Colonic mucosa (tissue), 4 donors: ENCODE results near the gene LRRTM4. TPM values are rescaled to one million over a fixed set of nuclear protein-coding genes. Genes with fewer than 3 reads are reported as not detected.
"Not testable (repeated sequence)": the region's sequence is repeated elsewhere in the genome, so short reads cannot be mapped to it uniquely, and the experiment has no call there.

ENCODE experiments used
- DNase-seq: peaks from one replicate; pipeline ENCODE4 v3.0.0-alpha.2; 2020
- H3K27ac ChIP-seq: fragments of 200-600 bp; one replicate; pipeline ENCODE4 v1.8.0; 2021
- H3K27me3 ChIP-seq: fragments of 200-600 bp; one replicate; pipeline ENCODE4 v1.8.0; 2021
- H3K36me3 ChIP-seq: fragments of 200-600 bp; one replicate; pipeline ENCODE4 v1.8.0; 2021
- H3K4me1 ChIP-seq: fragments of 200-600 bp; one replicate; pipeline ENCODE4 v1.8.0; 2021; ENCODE audit warnings: mild to moderate bottlenecking
- H3K4me3 ChIP-seq: fragments of 200-600 bp; one replicate; pipeline ENCODE4 v1.8.0; 2021
- H3K9ac ChIP-seq, 2 donors: one replicate each; pipeline ENCODE4 v1.7.0; 2013; ENCODE audit warnings: control low read depth in 2 of 2, low read depth in 2 of 2, low read length in 2 of 2
- H3K9me3 ChIP-seq: fragments of 200-600 bp; one replicate; pipeline ENCODE4 v1.8.0; 2021
- CTCF ChIP-seq: fragments of 200-600 bp; IDR thresholded peaks from one replicate; pipeline ENCODE4 v1.8.0; 2022; ENCODE audit warnings: antibody characterized with exemption, mild to moderate bottlenecking
- intact Hi-C: fragments of 100-400 bp; cut with DNase I; formaldehyde crosslinking; loops from one replicate; pipeline ENCODE4 v1.14.1; 2022
- total RNA-seq, 2 donors: library from RNA; stranded (reverse); fragmentation: NEBNext Ultra II Directional in 1 of 2; extraction: Animal tissue kit (Norgen Biotek cat#: 25700) in 1 of 2; gene quantifications; one replicate each; pipeline ENCODE4 v1.2.1, GENCODE V29; 2021
- donor health status: healthy.
- donor health status: DM: no; HTN: no; CAD: no.
- donor health status: DM: no; HTN: no; CAD: no.

Gene LRRTM4
- total RNA-seq, 2 donors from 2014 or later, result 0.32 TPM; not detected in 1

GRCh38 chr2:77081597-77081996 lies 440.6 kb downstream of the LRRTM4 start:
- Histone ChIP-seq H3K4me1 (no peaks in the 10 kb centered on the region), H3K9ac (no peak overlapping the region), H3K36me3 (no peaks in the 10 kb centered on the region), H3K27ac (no peak overlapping the region), H3K27me3 (no peaks in the 10 kb centered on the region), H3K9me3 (no peaks in the 10 kb centered on the region), H3K4me3 (no peak overlapping the region)
- no peak for DNase-seq
- intact Hi-C loops, result no loop called here
- no peak for TF ChIP-seq CTCF

GRCh38 chr2:77064324-77064723 lies 457.9 kb downstream of the LRRTM4 start:
- Histone ChIP-seq H3K27ac (no peak overlapping the region), H3K36me3 (no peaks in the 10 kb centered on the region), H3K4me1 (no peaks in the 10 kb centered on the region), H3K9me3 (no peaks in the 10 kb centered on the region), H3K4me3 (no peak overlapping the region), H3K27me3 (no peaks in the 10 kb centered on the region), H3K9ac (no peak overlapping the region)
- TF ChIP-seq CTCF, result no peak
- no peak for DNase-seq
- intact Hi-C loops, result no loop called here

- Histone ChIP-seq H3K9ac (no peak overlapping the region), H3K27ac (no peak overlapping the region), H3K9me3 (no peaks in the 10 kb centered on the region), H3K4me3 (no peak overlapping the region), H3K27me3 (no peaks in the 10 kb centered on the region), H3K4me1 (no peaks in the 10 kb centered on the region), H3K36me3 (no peaks in the 10 kb centered on the region)
- no peak for DNase-seq
- TF ChIP-seq CTCF, result no peak
- intact Hi-C loops, result no loop called here
Observed at GRCh38 chr2:77054938-77055337, 467.2 kb downstream of the LRRTM4 start.

GRCh38 chr2:77046339-77046738 lies 475.8 kb downstream of the LRRTM4 start:
- H3K27me3 ChIP-seq, result no peaks in the 10 kb centered on the region
- H3K9me3 ChIP-seq, result no peaks in the 10 kb centered on the region
- no peak for TF ChIP-seq CTCF
- no peak overlapping the region for H3K4me3 ChIP-seq
- no peaks in the 10 kb centered on the region for H3K36me3 ChIP-seq
- H3K27ac ChIP-seq, result no peak overlapping the region
- intact Hi-C loops, result no loop called here
- DNase-seq, result no peak
- H3K4me1 ChIP-seq, result no peaks in the 10 kb centered on the region
- no peak overlapping the region for H3K9ac ChIP-seq

GRCh38 chr2:77045456-77045855 lies 476.7 kb downstream of the LRRTM4 start:
- H3K27me3 ChIP-seq, H3K4me3 ChIP-seq, H3K4me1 ChIP-seq, H3K36me3 ChIP-seq, DNase-seq, intact Hi-C loops, H3K9me3 ChIP-seq, H3K9ac ChIP-seq, H3K27ac ChIP-seq: not testable (repeated sequence)

- no peak for TF ChIP-seq CTCF
- no peak overlapping the region for H3K9ac ChIP-seq
- no peaks in the 10 kb centered on the region for H3K4me1 ChIP-seq
- DNase-seq, result no peak
- H3K4me3 ChIP-seq, result no peak overlapping the region
- H3K36me3 ChIP-seq, result no peaks in the 10 kb centered on the region
- H3K27me3 ChIP-seq, result no peaks in the 10 kb centered on the region
- intact Hi-C loops, result no loop called here
- no peaks in the 10 kb centered on the region for H3K9me3 ChIP-seq
- no peak overlapping the region for H3K27ac ChIP-seq
Observed at GRCh38 chr2:77034445-77034844, 487.7 kb downstream of the LRRTM4 start.

- H3K27ac ChIP-seq, intact Hi-C loops, H3K9ac ChIP-seq, DNase-seq, H3K4me3 ChIP-seq, H3K4me1 ChIP-seq, H3K27me3 ChIP-seq, H3K9me3 ChIP-seq, H3K36me3 ChIP-seq: not testable (repeated sequence)
Observed at GRCh38 chr2:77029237-77029636, 492.9 kb downstream of the LRRTM4 start.
